Heart right ventricle (tissue), 16 donors: Measurements from ENCODE around the gene NOX3. TPM values are rescaled to one million over a fixed set of nuclear protein-coding genes. Genes with fewer than 3 reads are reported as not detected.

Experiments used
- ATAC-seq, 8 donors: fragments of 200-7000 bp; cut with Tn5 transposase; one replicate each; pipeline ENCODE4 v1.9.1; 2020; ENCODE audit warnings: mild to moderate bottlenecking in 8 of 8, moderate library complexity in 8 of 8, moderate number of reproducible peaks in 1 of 8
- DNase-seq, 2 donors: peaks; one replicate each; pipeline ENCODE4 v3.0.0-alpha.2; 2020
- H3K27ac ChIP-seq, 10 donors: fragments of 200-600 bp; sonication (generic) in 2 of 10; one replicate each; pipeline versions ENCODE4 v1.5.0 to v1.8.0; 2020 to 2022; ENCODE audit warnings: mild to moderate bottlenecking in 3 of 10
- H3K27me3 ChIP-seq, 7 donors: fragments of 200-600 bp; one replicate each; pipeline ENCODE4 v1.8.0; 2021 to 2022; ENCODE audit warnings: mild to moderate bottlenecking in 2 of 7
- H3K36me3 ChIP-seq, 9 donors: fragments of 200-600 bp; sonication (generic) in 1 of 9; one replicate each; pipeline versions ENCODE4 v1.5.0 to v1.8.0; 2020 to 2022; ENCODE audit warnings: mild to moderate bottlenecking in 2 of 9
- H3K4me1 ChIP-seq, 9 donors: fragments of 200-600 bp; sonication (generic) in 1 of 9; one replicate each; pipeline versions ENCODE4 v1.5.0 to v1.8.0; 2020 to 2022; ENCODE audit warnings: mild to moderate bottlenecking in 4 of 9
- H3K4me3 ChIP-seq, 10 donors: fragments of 200-600 bp; sonication (generic) in 2 of 10; one replicate each; pipeline versions ENCODE4 v1.5.0 to v1.8.0; 2020 to 2022; ENCODE audit warnings: mild to moderate bottlenecking in 7 of 10, moderate library complexity in 2 of 10
- H3K9me3 ChIP-seq, 11 donors: fragments of 200-600 bp in 10 of 11; sonication (generic) in 2 of 11; one replicate each; pipeline versions ENCODE4 v1.5.0 to v1.8.0; 2013 to 2022; ENCODE audit warnings: mild to moderate bottlenecking in 2 of 11, control low read depth in 1 of 11, moderate library complexity in 1 of 11
- CTCF ChIP-seq, 9 donors: fragments of 200-600 bp; sonication (generic) in 2 of 9; IDR thresholded peaks; one replicate each; pipeline versions ENCODE4 v1.5.0 to v1.8.0; 2021 to 2022; ENCODE audit warnings: antibody characterized with exemption in 9 of 9, mild to moderate bottlenecking in 5 of 9, moderate library complexity in 1 of 9
- WGBS, 2 donors: extraction: QIAGEN DNeasy Blood & Tissue Kit; methylation state at CpG; one replicate each; pipeline ENCODE4 v1.1.7; 2013; ENCODE audit warnings: inconsistent platforms in 1 of 2; 5-methylcytosine and 5-hydroxymethylcytosine counted together
- intact Hi-C, 10 donors: fragments of 100-400 bp; cut with DNase I; formaldehyde crosslinking; loops; one replicate each; pipeline versions ENCODE4 v1.11.1 to v1.14.2; 2022
- polyA plus RNA-seq, 2 donors: library from polyadenylated mRNA; stranded (reverse); fragments of 200-250 nt; gene quantifications; one replicate each; pipeline ENCODE4 v1.2.3, GENCODE V29; 2013
- total RNA-seq, 10 donors: library from RNA; stranded (reverse); fragmentation: NEBNext Ultra II Directional in 3 of 10; extraction: Animal tissue kit (Norgen Biotek cat#: 25700) in 3 of 10; gene quantifications; one replicate each; pipeline versions ENCODE4 v1.2.1 to v1.2.4, GENCODE V29; 2021 to 2023
- donor health status: Arrhythmogenic right ventricular cardiomyopathy.
- donor health status: ischemic (EF 13 %, LVEDD 7.1; RV severe dilation, severe dysfunction).
- donor health status: healthy with polysubstance abuse.
- donor health status: DM: no; HTN: yes; CAD: no.
- donor health status: DM: no; HTN: no; CAD: no.
- donor health status: ischemic (EF 25% LVEDD 6.9; RV normal size, moderate dysfunction).
- donor health status: ischemic (EF 25% LVEDD 5.7; RV mildly dilated, moderate dysfunction).
- donor health status: healthy.
- donor health status: DM: yes; HTN: yes; CAD: no.
- donor health status: Ischemic cardiomyopathy.
- donor health status: ischemic (EF 35%, LVEDD 5.7; RV mildly dilated, moderate dysfunction).
- donor health status: nonischemic (EF 11% LVEDD 7.7; RV severe dilation, severe dysfunction).
- donor health status: DM: yes; HTN: yes; CAD: no.
- donor health status: PGD.
- donor health status: ischemic (EF 29% LVEDD 5.4; RV normal size, mild dysfunction).
- donor health status: nonischemic (EF 23%, LVEDD 6.1; RV moderate dilation, normal function).

The NOX3 gene
- total and polyA plus RNA-seq, 12 donors: not detected

- intact Hi-C loops: no loop called here
- peaks cover 0 to 16% (median 12%) of the 10 kb centered on the region in 9 donors for H3K4me1 ChIP-seq
- H3K27ac ChIP-seq: no peak overlapping the region
- H3K4me3 ChIP-seq: no peak overlapping the region
- DNase-seq (no peak), ATAC-seq (no peak)
- H3K27me3 ChIP-seq: peaks cover 0 to 2% (median 0%) of the 10 kb centered on the region in 7 donors
- 71 to 72% methylated on average over 10 of the region's 10 CpGs for WGBS, 2 donors
- no peaks in the 10 kb centered on the region for H3K9me3 ChIP-seq
- H3K36me3 ChIP-seq: no peaks in the 10 kb centered on the region
- no peak for TF ChIP-seq CTCF (IDR thresholded peaks at IDR 0.05)
These were observed 33.0 kb downstream of the NOX3 start for GRCh38 chr6:155422635-155423034.

GRCh38 chr6:155420492-155420891 lies 35.1 kb downstream of the NOX3 start:
- H3K9me3 ChIP-seq: no peaks in the 10 kb centered on the region
- H3K27me3 ChIP-seq: no peaks in the 10 kb centered on the region
- no peak overlapping the region for H3K27ac ChIP-seq
- WGBS, 2 donors: 67 to 97% methylated on average over 2 of the region's 2 CpGs
- no peak for ATAC-seq
- no peak for DNase-seq
- no peak for TF ChIP-seq CTCF (IDR thresholded peaks at IDR 0.05)
- intact Hi-C loops: no loop called here
- peaks cover 0 to 22% (median 14%) of the 10 kb centered on the region in 9 donors for H3K4me1 ChIP-seq
- H3K4me3 ChIP-seq: no peak overlapping the region
- H3K36me3 ChIP-seq: no peaks in the 10 kb centered on the region

GRCh38 chr6:155419161-155419560 lies 36.5 kb downstream of the NOX3 start:
- intact Hi-C loops: no loop called here
- DNase-seq (no peak), ATAC-seq (no peak)
- 92 to 94% methylated on average over 4 of the region's 4 CpGs for WGBS, 2 donors
- TF ChIP-seq CTCF (IDR thresholded peaks at IDR 0.05): no peak
- Histone ChIP-seq H3K27ac (peak overlapping the region in 1 of 10 donors; percentile 72), H3K9me3 (no peaks in the 10 kb centered on the region), H3K36me3 (no peaks in the 10 kb centered on the region), H3K27me3 (no peaks in the 10 kb centered on the region), H3K4me1 (peaks cover 0 to 22% (median 14%) of the 10 kb centered on the region in 9 donors), H3K4me3 (no peak overlapping the region)

- peak in 7 of 8 donors; percentile 61 to 89 (median 76) for ATAC-seq
- DNase-seq: peak in 1 of 2 donors; percentile 48
These were observed 37.5 kb downstream of the NOX3 start for GRCh38 chr6:155418017-155418761.

More at GRCh38 chr6:155418017-155418761, 37.5 kb downstream of the NOX3 start:
- peak overlapping the region in 6 of 10 donors; percentile 6 to 72 (median 35) for H3K27ac ChIP-seq
- 32 to 48% methylated on average over 9 of the region's 9 CpGs for WGBS, 2 donors
- no peaks in the 10 kb centered on the region for H3K27me3 ChIP-seq
- no peaks in the 10 kb centered on the region for H3K9me3 ChIP-seq
- intact Hi-C loops: no loop called here
- peak overlapping the region in 7 of 10 donors; percentile 12 to 35 (median 26) for H3K4me3 ChIP-seq
- TF ChIP-seq CTCF (IDR thresholded peaks at IDR 0.05): no peak
- no peaks in the 10 kb centered on the region for H3K36me3 ChIP-seq
- peaks cover 0 to 22% (median 14%) of the 10 kb centered on the region in 9 donors for H3K4me1 ChIP-seq
